ENCODE measurements around the gene CLIP4.

Gene CLIP4

DNA sequence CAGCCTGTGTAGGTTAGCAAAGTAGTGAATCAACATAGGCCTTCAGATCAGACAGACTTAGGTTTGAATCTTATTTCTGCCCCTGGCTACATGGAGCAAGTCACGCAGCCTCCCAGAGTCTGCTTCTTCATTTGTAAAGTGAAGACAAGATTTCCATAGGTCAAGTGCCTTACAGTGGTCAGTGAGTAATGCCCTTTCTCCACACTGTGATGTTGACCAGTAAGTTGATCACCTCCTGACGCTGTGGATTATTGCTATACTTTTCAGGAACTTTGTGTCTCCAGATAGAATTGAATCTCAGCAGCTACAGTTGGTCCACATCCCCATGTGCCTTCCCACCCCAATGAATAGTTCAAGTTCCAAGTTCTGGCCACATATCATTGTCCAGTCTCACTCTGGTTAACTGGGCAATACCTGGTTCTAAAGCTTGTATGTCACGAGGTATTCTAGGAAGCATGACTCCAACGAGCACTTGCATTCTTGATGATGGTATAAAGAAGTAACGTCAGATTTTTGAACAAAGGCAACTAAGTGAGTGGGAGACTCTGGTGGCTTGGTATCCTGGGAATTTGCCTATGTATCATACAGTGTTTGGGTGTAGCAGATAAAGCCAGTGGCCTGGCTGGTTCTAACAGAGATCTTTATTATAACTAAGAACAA, 2.1 kb upstream of the CLIP4 start:
- DNase-seq = no peak
- Mint-ChIP-seq H3K27me3 (ENCODE audit: low read depth, poor library complexity) (peaks cover 79% of the 10 kb centered on the region), H3K4me1 (peaks cover 26% of the 10 kb centered on the region), H3K27ac (no peak overlapping the region), H3K36me3 (ENCODE audit: low read depth) (no peaks in the 10 kb centered on the region), H3K4me3 (no peak overlapping the region), H3K9me3 (no peaks in the 10 kb centered on the region)
- TF ChIP-seq, protein P1, sequence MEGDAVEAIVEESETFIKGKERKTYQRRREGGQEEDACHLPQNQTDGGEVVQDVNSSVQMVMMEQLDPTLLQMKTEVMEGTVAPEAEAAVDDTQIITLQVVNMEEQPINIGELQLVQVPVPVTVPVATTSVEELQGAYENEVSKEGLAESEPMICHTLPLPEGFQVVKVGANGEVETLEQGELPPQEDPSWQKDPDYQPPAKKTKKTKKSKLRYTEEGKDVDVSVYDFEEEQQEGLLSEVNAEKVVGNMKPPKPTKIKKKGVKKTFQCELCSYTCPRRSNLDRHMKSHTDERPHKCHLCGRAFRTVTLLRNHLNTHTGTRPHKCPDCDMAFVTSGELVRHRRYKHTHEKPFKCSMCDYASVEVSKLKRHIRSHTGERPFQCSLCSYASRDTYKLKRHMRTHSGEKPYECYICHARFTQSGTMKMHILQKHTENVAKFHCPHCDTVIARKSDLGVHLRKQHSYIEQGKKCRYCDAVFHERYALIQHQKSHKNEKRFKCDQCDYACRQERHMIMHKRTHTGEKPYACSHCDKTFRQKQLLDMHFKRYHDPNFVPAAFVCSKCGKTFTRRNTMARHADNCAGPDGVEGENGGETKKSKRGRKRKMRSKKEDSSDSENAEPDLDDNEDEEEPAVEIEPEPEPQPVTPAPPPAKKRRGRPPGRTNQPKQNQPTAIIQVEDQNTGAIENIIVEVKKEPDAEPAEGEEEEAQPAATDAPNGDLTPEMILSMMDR (IDR thresholded peaks at IDR 0.05) = no peak

DNA sequence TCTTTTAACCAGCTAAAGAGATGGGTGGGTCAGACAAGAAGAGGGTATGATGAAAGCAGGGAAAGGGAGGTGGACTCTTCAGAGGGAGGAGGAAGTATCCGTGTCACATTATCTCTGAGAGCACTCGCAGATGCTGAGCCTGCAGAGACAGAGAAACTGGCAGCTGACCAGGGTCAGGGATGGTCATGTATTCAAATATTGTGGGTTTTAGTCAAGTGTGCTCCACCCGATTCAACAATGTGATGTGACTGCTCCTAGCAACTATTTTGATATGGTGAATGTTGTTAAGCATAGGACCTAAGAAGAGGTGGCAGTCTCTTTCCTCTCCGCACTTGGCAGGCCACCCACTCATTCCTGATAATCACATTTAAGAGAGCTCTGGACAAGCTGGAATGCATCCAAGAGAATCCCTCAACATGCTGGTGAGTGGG, 1.3 kb upstream of the CLIP4 start:
- TF ChIP-seq, protein P1 (IDR thresholded peaks at IDR 0.05) = no peak
- peak overlapping the region; percentile 90 for H3K4me3 Mint-ChIP-seq

DNA sequence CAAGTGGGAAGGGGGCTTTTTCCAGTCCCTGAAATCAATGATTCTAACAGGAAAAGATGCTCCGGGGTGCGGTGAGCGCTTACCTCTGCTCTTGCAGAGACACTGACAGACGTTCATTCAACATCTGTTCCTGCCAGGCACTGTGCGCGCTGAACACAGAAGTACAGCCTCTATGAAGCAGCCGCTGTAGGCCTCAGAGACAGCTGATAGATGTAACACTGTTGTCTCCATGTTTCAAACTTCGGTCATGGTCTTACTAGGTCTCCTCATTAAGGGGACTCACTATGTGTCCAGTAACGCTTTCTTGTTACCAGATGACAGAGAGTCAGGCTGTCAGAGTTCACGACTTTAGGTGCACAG, 649 bp upstream of the CLIP4 start:
- TF ChIP-seq, protein P1 (IDR thresholded peaks at IDR 0.05) = no peak
- Mint-ChIP-seq H3K27ac (no peak overlapping the region), H3K36me3 (ENCODE audit: low read depth) (no peaks in the 10 kb centered on the region), H3K4me3 (peak overlapping the region; percentile 90), H3K4me1 (peaks cover 26% of the 10 kb centered on the region), H3K27me3 (ENCODE audit: low read depth, poor library complexity) (peaks cover 83% of the 10 kb centered on the region), H3K9me3 (no peaks in the 10 kb centered on the region)
- no peak for DNase-seq

More for the DNA sequence above, 1.3 kb upstream of the CLIP4 start:
- H3K36me3 Mint-ChIP-seq (ENCODE audit: low read depth) = no peaks in the 10 kb centered on the region
- peaks cover 26% of the 10 kb centered on the region for H3K4me1 Mint-ChIP-seq
- no peak for DNase-seq
- peaks cover 80% of the 10 kb centered on the region for H3K27me3 Mint-ChIP-seq (ENCODE audit: low read depth, poor library complexity)
- no peaks in the 10 kb centered on the region for H3K9me3 Mint-ChIP-seq
- H3K27ac Mint-ChIP-seq = no peak overlapping the region

DNA sequence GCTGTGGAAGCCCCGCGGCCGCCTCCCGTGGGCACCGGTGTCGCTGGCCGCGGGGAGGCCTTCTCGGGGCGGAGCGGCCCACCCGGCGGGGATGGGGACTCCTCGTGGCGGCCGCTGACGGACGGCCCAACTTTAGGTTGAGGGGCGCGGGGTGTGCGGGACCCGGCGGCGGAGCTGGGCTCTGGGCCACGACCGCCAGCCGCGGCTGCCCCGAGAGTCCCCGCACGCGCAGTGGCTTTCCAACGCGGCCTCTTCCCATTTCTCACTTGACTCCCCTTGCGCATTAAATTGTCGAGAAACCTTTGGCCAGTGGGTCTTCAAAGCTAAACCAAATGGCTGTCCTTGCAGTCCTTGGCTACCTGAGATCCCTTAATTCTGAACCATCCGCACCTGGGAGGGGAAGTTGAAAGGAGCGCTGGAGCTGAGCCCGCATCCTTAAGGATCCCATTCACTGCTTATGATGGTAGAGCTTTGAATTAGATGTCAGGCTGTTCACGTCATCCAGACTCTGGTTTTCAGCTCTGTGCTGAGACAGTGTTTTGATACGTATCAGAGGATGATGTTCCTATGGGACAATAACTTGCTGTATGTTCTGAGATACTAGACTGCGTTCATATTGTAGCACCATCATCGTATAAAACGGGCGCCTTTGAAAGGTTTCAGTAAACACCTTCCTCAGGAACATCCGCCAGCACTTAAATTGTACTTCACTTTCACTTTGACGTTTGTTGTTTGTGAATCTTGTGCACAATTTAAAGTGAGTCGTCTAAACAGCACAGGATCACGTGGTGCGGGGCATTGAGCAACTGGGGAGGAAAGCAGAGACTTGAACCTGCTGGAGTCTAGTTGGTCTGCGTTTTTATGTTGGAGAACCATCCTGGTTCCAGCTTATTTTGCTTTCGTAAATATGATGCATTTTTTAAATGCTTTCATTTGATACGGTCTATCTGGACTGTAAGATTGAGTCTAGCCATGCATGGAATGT, 874 bp downstream of the CLIP4 start:
- Mint-ChIP-seq H3K36me3 (ENCODE audit: low read depth) (no peaks in the 10 kb centered on the region), H3K4me1 (peaks cover 26% of the 10 kb centered on the region), H3K4me3 (peak overlapping the region; percentile 90), H3K27me3 (ENCODE audit: low read depth, poor library complexity) (peaks cover 85% of the 10 kb centered on the region), H3K9me3 (no peaks in the 10 kb centered on the region), H3K27ac (no peak overlapping the region)
- peak; percentile 55 for DNase-seq
- TF ChIP-seq, protein P1 (IDR thresholded peaks at IDR 0.05) = no peak

DNA sequence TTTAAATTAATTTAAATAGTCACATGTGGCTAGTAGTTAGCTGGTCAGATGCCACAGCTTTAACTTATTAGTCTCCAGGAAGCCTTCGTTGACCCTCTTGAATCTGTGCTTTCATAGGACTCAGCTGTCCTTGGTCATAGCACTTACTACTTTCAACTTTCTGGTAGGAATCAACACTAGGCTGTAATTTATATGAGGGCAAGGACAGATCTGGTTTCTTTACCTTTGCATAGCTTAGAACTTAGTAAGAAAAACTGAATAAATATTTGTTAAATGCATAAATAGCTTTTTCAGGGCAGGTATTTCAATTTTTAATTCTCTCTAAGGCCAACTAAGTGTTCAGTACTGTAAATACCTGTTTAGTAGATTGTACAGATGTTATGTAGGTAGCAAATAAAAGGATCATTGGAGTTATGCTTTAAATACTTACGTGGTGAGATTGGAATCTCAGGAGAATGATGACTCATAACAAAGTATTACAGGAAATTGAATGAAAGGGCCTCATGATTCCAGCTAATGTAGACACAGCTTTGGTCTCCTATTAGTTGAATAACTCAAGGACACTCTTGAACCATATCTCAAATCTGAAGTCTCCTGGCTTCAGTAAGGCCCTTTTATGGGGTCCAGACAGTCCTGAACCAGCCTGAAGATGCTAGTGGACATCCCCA, 2.6 kb downstream of the CLIP4 start:
- peaks cover under 1% of the 10 kb centered on the region for H3K36me3 Mint-ChIP-seq (ENCODE audit: low read depth)
- DNase-seq = no peak
- peaks cover 72% of the 10 kb centered on the region for H3K27me3 Mint-ChIP-seq (ENCODE audit: low read depth, poor library complexity)
- H3K27ac Mint-ChIP-seq = no peak overlapping the region
- no peak overlapping the region for H3K4me3 Mint-ChIP-seq
- TF ChIP-seq, protein P1 (IDR thresholded peaks at IDR 0.05) = no peak
- H3K9me3 Mint-ChIP-seq = no peaks in the 10 kb centered on the region
- peaks cover 26% of the 10 kb centered on the region for H3K4me1 Mint-ChIP-seq

Data from nephron progenitor cell (in vitro differentiated cells).